ENCODE results near the gene NFATC1.
A peak's percentile ranks its signal among the peaks of the same experiment; 100 is the strongest.

NFATC1 gene

DNA sequence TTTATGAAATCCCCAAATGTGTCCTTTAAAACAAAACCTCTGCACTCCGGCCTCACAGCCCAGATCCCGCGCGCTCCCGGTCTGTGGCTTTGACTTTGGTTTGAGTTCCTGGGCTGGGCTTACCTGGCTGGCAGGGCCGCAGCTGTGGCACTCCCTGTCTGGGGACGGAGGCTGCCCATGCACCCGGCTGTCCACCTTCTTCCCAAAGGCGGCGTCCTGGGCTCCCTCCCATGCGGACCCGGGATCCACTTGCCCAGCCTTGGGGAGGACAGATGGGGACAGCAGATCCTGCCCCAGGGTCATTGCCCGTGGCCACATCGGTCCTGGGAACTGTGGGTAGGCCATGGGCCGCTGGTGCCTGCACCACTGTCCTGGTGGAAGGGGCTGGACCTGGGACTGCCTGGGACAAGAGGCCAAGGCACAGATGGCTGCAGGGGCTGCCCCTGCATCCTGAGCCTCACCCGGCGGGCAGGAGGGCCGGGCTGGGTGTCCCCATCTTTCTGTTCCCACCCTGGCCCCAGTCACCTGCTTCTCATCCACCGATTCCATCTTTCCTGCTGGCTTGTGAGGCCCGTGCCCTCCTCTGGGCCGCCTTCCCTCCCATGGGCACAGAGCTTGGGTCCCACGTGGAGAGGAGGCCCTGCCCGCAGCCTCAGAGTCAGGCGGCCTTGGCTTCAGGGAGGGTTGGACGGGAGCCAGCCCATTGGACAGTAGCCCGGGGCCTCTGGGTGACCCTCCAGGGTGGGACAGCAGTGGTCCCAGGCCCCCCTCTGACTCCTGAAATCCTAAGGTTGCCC, 27.7 kb downstream of the NFATC1 start:
- no peak for DNase-seq (ENCODE audit: low read depth in 2 of 2)

DNA sequence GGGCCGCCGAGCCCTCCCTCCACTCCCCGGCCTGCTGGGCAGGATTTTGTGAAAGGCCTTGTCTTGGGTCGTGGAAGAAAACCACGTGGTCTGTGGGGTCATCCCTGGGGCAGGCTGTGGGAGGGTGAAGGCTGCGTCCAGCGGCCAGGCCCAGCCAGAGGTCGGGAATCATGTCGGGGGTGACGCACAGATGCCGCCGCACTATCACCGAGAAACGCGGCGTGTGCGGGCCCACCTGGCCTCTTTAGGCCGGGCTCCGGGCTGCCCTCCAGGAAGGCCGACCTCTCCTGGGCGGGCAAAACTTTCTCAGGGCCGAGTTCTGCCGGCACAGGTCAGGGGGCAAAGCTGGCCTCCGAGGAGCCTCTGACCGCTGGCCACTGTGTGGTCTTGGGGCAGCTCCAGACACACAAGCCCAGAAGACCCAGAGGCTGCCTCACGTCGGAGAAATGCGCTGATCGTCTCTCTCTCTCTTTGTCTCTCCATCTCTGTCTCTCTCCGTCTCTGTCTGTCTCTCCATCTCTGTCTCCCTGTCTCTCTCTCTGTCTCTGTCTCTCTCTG, 28.4 kb downstream of the NFATC1 start:
- DNase-seq (ENCODE audit: low read depth in 2 of 2): no peak

DNA sequence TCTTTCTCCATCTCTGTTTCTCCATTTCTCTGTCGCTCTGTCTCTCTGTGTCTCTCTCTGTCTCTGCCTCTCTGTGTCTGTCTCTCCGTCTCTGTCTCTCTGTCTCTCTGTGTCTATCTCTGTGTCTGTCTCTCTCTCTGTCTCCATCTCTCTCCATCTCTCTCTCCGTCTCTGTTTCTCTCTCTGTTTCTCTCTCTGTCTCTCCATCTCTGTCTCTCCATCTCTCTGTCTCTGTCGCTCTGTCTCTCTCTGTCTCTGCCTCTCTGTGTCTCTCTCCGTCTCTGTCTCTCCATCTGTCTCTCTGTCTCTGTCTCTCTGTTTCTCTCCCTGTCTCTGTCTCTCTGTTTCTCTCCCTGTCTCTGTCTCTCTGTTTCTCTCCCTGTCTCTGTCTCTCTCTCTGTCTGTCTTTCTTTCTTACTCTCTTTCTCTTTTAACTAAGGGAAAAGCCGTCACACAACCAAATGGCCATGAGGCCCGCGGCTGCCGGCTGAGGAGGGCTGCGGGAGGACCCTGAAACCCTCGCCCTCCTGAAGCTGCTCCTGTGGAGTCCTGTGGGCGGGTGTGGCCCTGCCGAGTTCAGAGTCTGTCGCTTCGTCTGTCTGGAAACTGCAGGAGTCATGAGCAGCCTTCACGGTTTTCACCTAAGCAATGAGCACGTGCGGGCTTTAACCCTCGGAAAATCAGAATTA, 29.3 kb downstream of the NFATC1 start:
- no peak for DNase-seq (ENCODE audit: low read depth in 2 of 2)

DNA sequence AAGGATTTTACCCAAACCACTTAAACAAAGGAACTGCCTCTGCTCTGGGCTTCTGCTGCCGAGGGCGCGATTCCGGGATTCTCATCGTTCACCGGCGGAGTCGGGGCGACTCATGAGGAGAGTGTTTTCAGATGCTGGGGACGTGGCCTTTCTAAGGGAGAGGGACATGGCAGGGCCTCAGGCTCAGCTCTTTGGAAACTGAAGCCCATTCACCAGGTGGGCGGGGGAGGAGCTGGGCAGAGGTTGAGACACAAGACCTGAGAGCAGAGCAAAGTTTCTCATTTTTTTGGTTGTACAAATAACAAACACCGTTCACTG, 29.8 kb downstream of the NFATC1 start:
- no peak for DNase-seq (ENCODE audit: low read depth in 2 of 2)

DNA sequence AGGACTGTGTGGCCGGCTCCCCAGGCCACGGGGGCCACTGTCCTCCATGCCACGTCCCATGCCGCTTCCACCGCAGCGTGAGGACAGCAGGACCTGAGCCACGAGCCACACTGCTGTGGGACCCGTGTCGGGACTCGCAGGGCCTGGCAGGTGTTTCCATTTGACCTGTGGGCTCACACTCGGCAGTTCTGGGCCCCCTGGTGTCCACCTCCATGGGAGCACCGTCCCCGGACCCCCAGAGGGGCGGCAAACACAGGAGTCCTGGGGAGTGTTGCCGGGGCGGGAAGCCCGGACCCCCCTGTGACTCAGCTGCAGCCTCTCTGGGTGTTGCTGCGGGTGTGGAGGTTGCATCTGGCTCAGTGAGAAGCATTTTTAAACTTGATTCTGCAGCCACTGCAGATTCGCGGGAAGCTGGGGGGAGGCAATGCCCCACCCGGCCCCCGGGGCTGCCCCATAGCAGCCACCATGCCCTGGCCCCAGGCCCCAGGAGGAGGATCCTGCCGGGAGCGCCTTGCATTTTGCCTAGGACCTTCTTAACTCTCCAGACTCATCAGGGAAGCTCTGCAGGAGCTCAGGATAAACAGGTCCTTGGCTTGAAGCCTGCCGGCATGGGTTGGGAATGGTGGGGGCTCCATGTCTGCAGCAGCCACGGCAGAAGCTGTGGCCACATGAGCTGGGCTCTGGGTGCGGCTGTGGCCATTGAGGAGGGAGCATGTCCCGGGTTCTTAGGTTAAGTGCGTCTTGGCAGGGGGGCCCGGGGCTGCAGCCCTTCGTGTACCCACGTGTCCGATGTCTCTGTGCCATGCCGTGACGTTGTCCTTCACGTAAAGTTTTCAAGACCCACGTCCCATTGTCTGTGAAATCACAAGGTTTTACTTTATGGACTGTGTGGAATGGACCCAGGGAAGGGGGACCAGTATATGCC, 30.9 kb downstream of the NFATC1 start:
- DNase-seq (ENCODE audit: low read depth in 2 of 2): no peak

DNA sequence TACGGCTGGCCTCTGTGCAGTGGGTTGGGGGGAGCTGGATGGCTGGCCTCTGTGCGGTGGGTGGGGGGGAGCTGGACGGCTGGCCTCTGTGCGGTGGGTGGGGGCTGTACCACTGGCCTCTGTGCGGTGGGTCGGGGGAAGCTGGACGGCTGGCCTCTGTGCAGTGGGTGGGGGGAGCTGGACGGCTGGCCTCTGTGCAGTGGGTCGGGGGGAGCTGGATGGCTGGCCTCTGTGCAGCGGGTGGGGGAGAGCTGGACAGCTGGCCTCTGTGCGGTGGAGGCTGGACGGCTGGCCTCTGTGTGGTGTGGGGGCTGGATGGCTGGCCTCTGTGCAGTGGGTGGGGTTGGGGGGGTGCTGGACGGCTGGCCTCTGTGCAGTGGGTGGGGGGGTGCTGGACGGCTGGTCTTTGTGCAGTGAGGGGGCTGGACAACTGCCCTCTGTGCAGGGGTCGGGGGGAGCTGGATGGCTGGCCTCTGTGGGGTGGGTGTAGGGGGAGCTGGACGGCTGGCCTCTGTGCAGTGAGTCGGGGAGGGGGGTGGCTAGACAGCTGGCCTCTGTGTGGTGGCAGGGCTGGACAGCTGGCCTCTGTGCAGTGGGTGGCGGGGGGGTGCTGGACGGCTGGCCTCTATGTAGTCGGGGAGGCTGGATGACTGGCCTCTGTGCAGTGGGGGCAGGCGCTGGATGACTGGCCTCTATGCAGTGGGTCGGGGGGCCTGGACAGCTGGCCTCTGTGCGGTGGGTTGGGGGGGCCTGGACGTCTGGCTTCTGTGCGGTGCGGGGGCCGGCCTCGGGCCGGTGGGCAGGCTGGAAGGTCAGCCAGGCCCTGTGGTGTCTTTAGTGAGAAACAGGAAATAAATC, 31.9 kb downstream of the NFATC1 start:
- no peak for DNase-seq (ENCODE audit: low read depth in 2 of 2)

DNA sequence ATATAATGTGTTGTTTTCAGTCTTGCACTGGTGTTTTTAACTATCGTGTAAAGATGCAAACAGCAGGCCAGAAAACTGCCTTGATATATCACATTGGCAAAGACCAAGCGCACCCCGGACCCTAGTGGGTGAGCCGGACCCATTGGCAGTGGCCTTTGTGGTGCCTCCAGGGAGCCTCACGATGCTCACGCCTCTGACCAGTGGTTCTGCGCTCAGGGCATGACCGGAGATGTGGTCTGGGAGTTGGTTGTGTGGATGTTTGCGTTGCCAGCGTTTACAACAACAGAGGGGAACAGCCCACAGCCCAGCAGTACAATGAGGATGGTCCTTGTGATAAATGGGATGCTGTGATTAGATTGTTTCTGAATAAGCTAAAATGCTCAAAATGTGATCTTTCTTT, 32.6 kb downstream of the NFATC1 start:
- no peak for DNase-seq (ENCODE audit: low read depth in 2 of 2)

DNA sequence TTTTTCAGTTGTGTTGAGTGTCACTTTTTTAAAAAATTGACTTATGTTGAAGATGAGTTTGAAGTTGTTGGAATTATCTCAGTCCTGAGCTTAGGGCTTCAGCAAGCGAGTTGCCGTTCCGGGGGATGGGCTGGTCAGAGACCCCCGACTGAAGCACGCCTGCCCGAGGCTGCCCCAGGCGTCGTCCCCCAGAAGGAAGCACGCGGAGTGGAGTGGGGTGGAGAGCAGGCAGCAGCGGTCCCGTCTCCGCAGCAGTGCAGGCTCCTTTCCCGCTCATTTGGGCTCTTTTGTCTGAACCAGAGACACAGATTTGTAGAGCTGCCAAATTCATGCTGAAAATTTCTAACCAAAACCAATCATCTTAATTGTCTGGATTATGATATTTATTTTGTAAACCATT, 33.7 kb downstream of the NFATC1 start:
- no peak for DNase-seq (ENCODE audit: low read depth in 2 of 2)

DNA sequence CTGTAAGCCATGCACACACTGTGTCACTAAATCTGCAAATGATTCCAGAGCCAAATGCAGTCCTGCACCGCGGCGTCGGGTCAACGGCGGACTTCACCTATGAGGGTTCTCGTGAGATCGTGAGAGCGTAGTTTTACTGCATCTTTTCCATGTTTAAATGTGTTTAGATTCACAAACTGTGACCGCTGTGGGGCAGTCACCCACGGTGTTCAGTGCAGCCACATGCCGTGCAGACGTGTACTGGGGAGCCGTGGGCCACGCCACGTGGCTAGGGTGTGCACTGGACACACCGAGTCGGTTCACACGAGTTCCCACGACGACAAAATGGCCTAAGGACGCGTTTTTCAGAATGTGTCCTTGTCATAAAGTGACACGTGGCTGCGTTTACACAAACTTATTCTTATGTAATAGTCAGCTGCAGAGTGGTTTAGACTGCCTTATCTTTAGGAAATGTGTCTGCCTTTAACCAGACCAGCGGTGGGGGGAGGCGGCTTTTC, 34.1 kb downstream of the NFATC1 start:
- no peak for DNase-seq (ENCODE audit: low read depth in 2 of 2)

DNA sequence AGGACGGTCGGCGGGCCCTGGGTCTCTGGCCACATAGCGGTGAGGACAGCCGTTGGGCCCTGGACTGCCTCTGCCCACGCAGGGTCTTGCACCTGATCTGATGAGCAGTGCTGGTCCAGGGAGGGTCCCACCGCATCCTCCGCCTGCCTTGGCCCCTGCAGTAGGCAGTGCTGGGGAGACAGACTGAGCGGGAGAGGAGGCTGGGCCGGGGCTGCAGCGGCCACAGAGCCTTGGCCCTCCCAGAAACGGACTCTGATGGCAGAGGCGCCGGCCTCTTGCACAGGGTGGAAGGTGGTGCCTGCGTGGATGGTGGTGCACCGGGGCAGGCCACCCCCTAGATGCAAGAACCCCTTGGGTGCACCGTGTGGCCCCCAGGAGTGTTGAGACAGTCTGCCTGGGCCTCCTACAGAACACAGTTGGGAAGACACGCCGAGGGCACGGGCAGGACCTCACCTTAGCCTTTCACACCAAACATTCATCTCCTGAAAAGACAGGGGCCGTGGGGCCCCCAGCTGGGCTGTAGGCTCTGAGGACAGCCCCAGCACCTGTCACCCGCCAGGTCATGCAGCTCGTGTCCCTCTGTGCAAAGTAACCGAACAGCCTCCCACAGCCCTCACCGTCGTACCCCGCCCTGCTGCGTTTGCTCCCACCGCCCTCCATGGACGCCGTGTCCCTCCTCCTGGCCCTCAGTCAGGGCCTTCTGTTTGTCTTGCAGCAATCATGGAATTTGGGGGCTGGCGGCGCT, 36.8 kb downstream of the NFATC1 start:
- DNase-seq (ENCODE audit: low read depth in 2 of 2): no peak

DNA sequence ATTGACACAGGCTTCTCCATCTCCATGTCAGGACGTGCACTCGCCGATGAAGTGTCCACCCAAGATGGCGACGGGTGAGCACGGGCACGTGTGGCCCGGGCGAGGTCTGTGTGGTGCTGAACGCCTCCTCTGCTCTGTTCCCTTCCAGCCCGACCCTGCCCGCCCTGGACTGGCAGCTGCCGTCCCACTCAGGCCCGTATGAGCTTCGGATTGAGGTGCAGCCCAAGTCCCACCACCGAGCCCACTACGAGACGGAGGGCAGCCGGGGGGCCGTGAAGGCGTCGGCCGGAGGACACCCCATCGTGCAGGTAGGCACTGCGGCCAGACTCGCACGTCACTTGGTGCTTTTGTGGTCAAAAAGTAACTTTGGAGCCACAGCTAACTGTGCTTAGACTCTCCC, 37.7 kb downstream of the NFATC1 start:
- no peak for DNase-seq (ENCODE audit: low read depth in 2 of 2)

DNA sequence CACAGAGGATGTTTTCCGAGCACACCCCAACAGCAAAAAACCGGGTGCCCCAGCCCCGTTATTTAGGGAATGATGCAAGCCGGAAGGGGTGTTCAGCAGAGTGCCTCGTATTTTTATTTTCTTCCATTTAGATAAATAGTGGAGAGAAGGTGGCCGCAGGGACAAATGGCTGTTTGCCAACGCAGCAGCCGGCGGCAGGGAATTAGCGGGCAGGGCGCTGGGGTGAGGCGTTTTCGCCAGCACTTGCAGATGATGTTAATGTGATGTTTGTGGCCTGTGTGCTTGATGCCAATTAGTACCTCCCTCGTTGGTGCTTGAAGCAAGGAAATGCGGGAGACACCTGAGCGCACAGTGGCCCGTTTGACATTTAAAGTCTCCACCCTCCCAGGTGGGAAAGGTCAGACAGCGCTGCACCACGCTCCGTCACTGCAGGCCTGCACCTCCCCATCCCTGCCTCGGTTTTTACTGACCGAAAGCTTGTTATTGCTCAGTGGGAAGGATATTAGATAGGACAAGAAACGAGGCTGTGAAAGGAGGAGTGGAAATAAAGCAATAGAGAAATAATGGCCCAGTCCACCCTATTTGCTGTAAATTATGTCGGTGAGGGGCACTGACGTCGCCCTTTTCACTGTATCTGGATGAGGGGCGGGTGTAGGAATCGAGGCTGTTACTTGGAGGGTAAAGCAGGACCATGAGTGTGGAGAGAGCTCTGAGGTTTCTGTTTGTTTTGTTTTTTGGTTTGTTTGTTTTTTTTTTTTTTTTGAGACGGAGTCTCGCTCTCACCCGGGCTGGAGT, 39.1 kb downstream of the NFATC1 start:
- DNase-seq (ENCODE audit: low read depth in 2 of 2): no peak

DNA sequence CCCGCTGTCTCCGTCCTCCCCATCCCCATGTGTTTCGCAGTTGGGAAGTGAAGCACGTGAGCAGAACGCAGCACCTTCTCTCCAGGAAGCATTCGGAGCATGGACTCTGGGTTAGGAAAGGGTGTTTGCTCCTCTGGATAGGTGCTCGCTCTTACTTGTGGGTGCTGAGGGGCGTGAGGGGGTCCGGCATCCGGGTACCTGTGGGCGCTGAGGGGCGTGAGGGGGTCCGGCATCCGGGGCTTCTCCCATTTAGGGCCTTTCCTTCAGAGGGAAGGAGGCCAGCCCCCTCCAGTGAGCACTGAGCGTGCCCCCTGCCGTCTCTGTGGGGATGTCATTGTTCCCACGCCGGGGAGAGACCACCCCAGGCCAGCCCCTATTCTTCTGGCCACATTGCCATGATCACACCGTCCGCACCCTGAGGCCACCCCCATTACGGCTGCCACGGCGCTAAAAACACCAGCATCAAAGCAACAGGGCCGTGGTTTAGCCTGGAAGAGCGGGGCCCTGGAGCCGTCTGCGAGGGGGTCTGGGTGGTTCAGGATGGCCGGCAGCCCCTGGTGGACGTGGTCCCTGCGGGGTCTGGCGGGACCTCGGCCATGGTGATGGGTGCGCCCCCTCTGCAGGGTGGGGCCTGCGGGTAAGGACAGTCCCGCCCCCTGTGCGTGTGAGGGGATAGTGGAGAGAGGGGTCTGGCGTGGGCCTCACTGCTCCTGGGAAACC, 41.0 kb downstream of the NFATC1 start:
- DNase-seq (ENCODE audit: low read depth in 2 of 2): no peak

DNA sequence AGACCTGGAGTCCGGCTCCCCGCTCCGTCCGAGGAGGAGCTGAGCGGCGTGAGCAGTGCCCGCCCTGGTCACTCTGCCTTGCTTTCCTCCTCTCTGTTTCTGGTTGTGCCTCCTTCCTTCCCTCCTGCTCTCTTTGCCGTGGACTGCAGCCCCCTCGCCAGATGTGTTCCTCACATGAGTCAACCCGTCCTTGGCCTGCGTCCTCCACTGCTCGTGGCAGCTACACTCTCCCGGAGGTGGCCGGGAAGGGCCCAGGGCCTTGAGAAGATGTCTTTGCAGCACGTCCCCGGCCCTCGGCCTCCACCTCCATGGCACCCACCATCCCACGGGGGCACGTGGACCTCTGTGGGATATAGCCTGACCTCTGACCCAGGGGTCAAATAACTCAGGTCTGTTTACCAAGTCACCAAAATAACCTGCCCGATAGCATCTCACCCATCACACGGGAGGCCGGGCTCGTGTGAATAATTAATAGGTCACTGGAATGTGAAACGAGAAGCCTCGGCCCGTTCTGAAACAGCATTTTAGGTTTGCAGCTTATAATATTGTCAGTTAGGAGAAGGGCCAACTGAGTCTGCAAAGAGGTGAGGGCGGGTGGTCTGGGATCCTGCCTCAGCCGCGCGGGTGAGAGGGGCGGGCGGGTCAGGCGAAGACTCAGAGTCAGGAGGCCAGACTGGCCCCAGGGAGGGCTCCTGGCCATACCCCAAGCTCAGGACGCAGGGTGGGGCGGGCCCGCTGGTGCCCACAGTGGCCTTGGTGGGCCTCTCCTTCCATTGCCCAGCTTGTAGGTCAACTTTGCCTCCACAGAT, 42.6 kb downstream of the NFATC1 start:
- DNase-seq (ENCODE audit: low read depth in 2 of 2): no peak

DNA sequence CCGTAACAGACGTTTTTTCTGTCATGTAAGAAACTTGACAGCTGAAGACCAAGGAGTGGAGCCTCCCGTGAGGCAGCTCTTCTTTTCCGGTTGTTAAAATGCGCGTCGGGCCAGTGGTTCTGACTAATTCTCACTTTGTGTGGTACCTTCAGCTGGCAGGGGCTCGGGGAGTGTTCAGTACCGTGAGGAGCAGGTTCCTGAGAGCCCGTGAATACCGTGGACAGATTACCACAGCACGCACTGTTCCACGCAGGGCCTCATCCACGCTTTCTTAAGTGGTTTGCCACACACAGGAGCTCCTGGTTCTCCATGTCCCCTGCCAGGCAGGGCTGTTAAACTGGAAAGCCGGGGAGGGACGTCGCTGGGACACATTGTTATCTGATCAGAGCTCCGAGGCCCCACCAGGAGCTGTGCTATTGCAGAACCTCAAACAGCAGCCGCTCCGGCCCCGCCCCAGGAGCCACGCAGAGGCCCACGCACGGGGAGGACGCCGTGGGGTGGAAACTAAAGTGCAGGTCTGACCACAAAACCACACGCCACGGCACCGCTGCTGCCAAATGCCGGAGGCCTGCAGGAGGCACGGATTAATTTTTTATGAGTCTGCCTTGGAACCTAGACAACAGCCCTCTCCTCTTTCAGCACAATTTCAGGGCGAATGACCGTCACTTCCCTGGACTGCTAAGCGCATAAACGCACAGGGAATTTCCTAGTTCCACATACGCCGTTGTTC, 43.3 kb downstream of the NFATC1 start:
- DNase-seq (ENCODE audit: low read depth in 2 of 2): peak; percentile 51 to 54

DNA sequence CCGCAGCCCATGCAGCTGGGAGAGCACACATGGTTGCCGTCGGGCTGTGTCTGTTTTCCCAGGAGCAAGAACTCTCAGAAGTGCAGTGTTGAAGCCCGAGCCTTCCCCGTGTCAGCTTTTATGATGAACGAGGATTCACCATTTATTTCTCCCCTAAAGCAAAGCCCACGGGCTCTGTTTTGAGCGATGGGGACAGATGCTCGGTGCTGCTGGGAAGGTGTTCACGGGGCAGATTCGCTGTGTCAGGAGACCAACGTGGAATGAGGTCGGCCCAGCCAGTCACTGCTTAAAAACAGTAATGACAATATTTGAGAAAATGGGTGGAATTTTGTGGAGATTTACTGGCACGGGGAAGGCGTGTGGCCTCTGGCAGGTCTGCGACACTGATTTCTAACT, 43.9 kb downstream of the NFATC1 start:
- DNase-seq (ENCODE audit: low read depth in 2 of 2): no peak

All from fibroblast of skin of left quadriceps (primary cell).